BE2C (cell line): ENCODE data around the gene ITGAV.

Experiments
- DNase-seq: peaks from one replicate; pipeline ENCODE4 v3.0.0-alpha.2; 2020
- H3K27me3 ChIP-seq: fragments of 250-450 bp; sonication (Bioruptor Pico); 2 replicates; pipeline ENCODE4 v1.5.1; 2020; ENCODE audit warnings: mild to moderate bottlenecking
- H3K36me3 ChIP-seq: fragments of 250-450 bp; sonication (Bioruptor Pico); 2 replicates; pipeline ENCODE4 v1.5.1; 2020; ENCODE audit warnings: mild to moderate bottlenecking
- H3K4me1 ChIP-seq: fragments of 250-450 bp; sonication (Bioruptor Pico); 2 replicates; pipeline ENCODE4 v1.5.1; 2020
- H3K4me3 ChIP-seq: 2 replicates; pipeline ENCODE4 v1.5.1; 2011; ENCODE audit warnings: low read depth, low read length
- H3K9me3 ChIP-seq: fragments of 250-450 bp; sonication (Bioruptor Pico); 2 replicates; pipeline ENCODE4 v1.5.1; 2020
- TF ChIP-seq, protein P1 (sequence below): IDR thresholded peaks from 2 replicates; pipeline ENCODE4 v1.5.1; 2012; ENCODE audit warnings: mild to moderate bottlenecking, low read depth, low read length

Gene ITGAV

GRCh38 chr2:186693446-186693832 lies 103.6 kb downstream of the ITGAV start:
- H3K27me3 ChIP-seq = no peaks in the 10 kb centered on the region
- DNase-seq = no peak

DNA sequence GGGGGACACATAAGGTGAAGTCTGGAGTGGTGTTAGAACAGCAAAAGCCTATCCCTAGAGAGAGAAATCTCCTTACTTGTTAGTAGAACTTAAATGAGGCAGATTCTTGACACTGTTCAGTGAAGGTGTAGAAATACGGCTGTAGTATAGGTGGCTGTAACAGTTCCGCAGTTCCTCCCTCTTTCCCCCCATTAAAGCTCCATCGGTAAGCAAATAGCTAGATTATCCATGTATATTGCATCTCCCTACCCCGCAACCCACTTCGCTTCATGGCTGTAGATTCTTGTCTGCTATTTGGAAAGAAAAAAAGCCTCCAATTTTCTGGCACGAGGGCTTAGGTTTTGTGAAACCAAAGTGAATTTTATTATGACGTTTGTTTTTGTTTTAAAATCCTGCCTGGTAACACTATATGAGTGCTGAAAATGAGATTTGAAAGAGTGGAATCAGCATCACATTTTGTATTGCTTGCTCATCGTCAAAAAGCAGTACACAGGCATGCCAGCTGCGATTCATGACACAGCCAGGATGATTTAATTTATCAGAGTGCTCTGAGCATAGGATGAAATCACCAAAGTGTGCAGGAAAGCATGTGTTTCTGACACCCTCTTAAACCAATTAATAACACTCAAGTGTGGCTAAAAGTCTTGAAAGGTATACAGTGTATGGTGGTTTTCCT lies 105.4 kb downstream of the ITGAV start:
- peak; percentile 10 for DNase-seq
- H3K4me1 ChIP-seq = no peaks in the 10 kb centered on the region
- TF ChIP-seq, protein P1, sequence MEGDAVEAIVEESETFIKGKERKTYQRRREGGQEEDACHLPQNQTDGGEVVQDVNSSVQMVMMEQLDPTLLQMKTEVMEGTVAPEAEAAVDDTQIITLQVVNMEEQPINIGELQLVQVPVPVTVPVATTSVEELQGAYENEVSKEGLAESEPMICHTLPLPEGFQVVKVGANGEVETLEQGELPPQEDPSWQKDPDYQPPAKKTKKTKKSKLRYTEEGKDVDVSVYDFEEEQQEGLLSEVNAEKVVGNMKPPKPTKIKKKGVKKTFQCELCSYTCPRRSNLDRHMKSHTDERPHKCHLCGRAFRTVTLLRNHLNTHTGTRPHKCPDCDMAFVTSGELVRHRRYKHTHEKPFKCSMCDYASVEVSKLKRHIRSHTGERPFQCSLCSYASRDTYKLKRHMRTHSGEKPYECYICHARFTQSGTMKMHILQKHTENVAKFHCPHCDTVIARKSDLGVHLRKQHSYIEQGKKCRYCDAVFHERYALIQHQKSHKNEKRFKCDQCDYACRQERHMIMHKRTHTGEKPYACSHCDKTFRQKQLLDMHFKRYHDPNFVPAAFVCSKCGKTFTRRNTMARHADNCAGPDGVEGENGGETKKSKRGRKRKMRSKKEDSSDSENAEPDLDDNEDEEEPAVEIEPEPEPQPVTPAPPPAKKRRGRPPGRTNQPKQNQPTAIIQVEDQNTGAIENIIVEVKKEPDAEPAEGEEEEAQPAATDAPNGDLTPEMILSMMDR = no peak
- no peaks in the 10 kb centered on the region for H3K27me3 ChIP-seq
- no peaks in the 10 kb centered on the region for H3K36me3 ChIP-seq
- H3K9me3 ChIP-seq = no peaks in the 10 kb centered on the region
- peak overlapping the region; percentile 76 for H3K4me3 ChIP-seq

More at GRCh38 chr2:186693446-186693832, 103.6 kb downstream of the ITGAV start:
- no peaks in the 10 kb centered on the region for H3K4me1 ChIP-seq
- peak overlapping the region; percentile 76 for H3K4me3 ChIP-seq
- no peaks in the 10 kb centered on the region for H3K9me3 ChIP-seq
- H3K36me3 ChIP-seq = no peaks in the 10 kb centered on the region
- TF ChIP-seq, protein P1 = no peak

- TF ChIP-seq, protein P1 = no peak
- H3K9me3 ChIP-seq = no peaks in the 10 kb centered on the region
- H3K4me1 ChIP-seq = no peaks in the 10 kb centered on the region
- H3K27me3 ChIP-seq = no peaks in the 10 kb centered on the region
- DNase-seq = no peak
- H3K36me3 ChIP-seq = no peaks in the 10 kb centered on the region
- peak overlapping the region; percentile 76 for H3K4me3 ChIP-seq
These were observed 106.4 kb downstream of the ITGAV start for GRCh38 chr2:186696290-186696689.

GRCh38 chr2:186696804-186697203 lies 106.9 kb downstream of the ITGAV start:
- no peaks in the 10 kb centered on the region for H3K9me3 ChIP-seq
- no peaks in the 10 kb centered on the region for H3K4me1 ChIP-seq
- H3K27me3 ChIP-seq = no peaks in the 10 kb centered on the region
- no peaks in the 10 kb centered on the region for H3K36me3 ChIP-seq
- DNase-seq = no peak
- no peak overlapping the region for H3K4me3 ChIP-seq
- TF ChIP-seq, protein P1 = no peak

GRCh38 chr2:186697536-186697935 lies 107.7 kb downstream of the ITGAV start:
- no peaks in the 10 kb centered on the region for H3K27me3 ChIP-seq
- H3K4me3 ChIP-seq = no peak overlapping the region
- no peak for DNase-seq
- H3K9me3 ChIP-seq = no peaks in the 10 kb centered on the region
- no peaks in the 10 kb centered on the region for H3K36me3 ChIP-seq
- TF ChIP-seq, protein P1 = no peak
- H3K4me1 ChIP-seq = no peaks in the 10 kb centered on the region

GRCh38 chr2:186699742-186700141 lies 109.9 kb downstream of the ITGAV start:
- Histone ChIP-seq H3K36me3 (no peaks in the 10 kb centered on the region), H3K9me3 (no peaks in the 10 kb centered on the region), H3K4me1 (no peaks in the 10 kb centered on the region), H3K4me3 (no peak overlapping the region), H3K27me3 (no peaks in the 10 kb centered on the region)
- TF ChIP-seq, protein P1 = no peak
- DNase-seq = no peak
